Parietal lobe (tissue), 1 donor: ENCODE results near the gene MRPL38. TPM values are rescaled to one million over a fixed set of nuclear protein-coding genes. Genes with fewer than 3 reads are reported as not detected.

ENCODE experiments used
- total RNA-seq: library from RNA; depleted of rRNA; stranded (reverse); fragments of >200 nt; gene quantifications from one replicate; pipeline ENCODE4 v1.2.3, GENCODE V29; 2014

MRPL38 gene
- 37.9 TPM for total RNA-seq

DNA sequence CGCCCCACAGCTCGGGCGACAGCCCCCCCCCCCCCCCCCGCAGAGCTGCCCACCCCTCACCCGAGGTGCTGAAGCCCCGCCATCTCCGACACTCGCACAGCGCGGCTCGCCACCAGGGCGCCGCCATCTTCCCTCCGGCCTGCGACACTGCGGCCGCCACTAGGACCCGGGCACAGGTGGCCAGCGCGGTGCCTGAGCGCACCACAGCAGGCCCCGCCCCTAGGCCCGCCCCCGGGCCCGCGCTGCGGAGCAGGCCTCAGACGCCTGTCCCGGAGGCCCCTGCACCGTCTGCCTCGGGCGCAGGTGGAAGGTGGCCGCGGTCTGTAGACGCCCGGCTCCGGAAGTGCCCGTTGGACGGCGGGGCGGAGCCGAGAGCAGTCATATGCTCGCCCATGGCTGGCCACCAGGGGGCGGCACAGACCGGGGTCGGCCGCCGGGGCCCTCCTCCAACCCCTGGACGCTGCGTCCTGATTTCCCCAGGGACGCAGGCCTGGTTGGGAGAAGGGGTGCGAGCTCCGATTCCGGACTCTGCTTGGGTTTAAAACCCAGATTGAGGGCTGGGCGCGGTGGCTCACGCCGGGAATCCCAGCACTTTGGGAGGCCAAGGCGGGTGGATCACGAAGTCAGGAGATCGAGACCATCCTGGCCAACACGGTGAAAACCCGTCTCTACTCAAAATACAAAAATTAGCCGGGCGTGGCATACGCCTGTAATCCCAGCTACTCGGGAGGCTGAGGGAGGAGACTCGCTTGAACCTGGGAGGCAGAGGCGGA, at the start of gene MRPL38:
MRPL38 (minus strand) TSS at position 136 of the 773 bp plus-strand sequence; CDS start at position 127, 9 bp downstream.

DNA sequence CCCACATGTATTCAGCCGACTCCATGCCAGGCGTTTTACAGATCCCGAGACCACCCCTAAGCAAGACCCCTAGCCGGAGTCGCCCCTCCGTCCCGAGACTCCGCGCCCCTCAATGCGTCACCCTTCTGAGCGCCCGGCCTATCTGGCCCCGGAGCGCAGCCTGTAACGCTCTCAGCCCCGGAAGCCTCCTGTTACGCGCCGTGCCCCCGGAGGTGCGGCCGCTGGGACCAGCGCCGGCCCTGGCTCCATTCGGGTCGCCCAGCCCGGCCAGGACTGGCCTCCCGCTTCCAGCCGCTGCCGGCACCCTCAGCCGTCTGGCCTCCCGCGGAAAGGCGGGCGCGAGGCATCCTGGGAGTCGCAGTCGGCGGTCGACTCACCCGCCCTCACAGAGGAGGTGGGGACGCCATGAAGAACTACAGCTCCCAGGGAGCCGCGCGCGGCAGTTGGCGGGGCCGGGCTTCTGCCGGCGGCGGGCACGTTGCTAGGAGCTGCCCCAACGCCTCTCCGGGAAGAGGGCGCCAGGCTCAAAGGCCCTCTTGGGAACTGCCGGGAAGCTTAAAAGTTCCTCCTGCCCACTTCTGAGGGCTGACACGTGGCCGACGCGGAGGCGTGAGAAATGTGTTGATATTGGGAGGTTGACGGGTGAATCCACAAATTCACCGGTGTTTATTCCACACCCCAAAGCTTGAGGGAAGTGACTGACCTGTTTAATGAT, 36.2 kb upstream of the MRPL38 start, which contains the start of gene FBF1:
FBF1 (minus strand) TSS at position 316 of the 715 bp plus-strand sequence. CDS start 2,893 bp downstream, outside the sequence.

DNA sequence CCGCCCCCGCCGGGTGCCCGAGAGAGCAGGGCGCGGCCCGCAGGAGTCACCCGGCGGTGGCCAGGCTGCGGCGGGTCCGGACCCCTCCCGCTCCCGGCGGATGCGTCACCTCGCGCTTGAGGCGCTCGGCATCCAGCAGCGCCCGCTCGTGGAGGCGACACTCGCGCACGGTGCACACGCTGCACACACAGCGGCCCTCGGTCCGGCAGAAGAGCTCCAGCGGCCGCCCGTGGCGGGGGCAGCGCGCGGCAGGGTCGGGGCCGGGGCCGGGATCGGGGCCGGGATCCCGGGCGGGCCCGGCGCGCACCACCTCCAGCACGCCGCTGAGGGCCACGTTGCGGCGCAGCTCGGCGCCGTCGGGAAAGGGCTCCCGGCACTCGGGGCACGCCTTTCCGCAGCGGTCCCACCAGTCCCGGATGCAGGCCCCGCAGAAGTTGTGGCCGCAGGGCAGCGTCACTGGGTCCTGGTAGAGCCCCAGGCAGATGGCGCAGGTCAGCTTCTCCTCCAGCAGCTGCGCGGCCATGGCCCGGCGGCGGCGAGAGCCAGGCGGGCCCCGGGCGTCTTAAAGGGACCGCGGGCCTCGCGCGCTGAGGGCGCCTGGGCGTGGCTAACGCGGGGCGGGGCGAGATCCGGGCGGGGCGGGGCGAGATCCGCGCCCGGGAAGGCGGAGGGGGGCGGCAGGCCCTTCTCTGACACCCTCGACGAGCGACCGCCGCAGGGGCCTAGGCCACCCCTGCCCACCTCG, 8.1 kb downstream of the MRPL38 start, which contains the start of gene TRIM65:
TRIM65 (minus strand) TSS at position 537 of the 745 bp plus-strand sequence; CDS start at position 523, 14 bp downstream.

DNA sequence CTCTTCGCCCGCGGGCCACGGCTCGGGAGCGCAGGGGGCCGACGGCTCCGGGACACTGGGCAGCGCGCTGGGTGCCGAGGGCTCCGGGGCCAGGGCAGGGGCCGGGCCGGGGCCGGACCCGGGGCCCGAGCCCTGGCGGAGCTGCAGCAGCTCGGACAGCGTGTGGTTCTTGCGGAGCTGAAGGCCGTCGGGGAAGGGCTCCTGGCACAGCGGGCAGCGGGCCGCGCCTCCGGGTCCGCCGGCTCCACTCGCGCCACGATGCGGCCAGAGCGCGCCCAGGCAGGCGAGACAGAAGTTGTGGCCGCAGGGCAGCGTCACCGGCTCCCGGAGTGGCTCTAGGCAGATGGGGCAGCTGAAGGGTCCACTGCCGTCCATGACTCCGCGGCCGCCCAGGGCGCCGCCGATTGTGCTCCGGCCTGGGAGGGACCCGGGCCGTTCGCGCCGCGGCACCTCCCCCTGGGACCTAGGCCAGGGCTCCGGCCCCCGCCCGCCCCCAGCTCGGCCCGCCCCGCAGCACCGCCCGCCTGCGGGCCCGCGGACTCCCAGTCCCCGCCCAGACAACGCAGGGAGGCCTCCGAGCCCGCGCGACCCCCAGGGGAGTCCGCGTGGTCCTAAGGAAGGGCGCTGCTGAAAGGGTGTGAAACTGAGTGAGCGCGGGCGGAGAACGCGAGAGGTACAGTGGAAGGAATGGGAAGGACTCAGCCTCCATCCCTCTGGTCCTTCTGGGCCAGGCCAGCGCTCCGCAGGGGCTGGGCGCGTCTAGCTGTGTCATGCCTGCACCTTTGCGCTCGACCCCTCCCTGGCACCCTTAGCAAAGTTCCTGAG, 26.3 kb downstream of the MRPL38 start, which contains the start of gene TRIM47:
TRIM47 (minus strand) TSS at position 408 of the 825 bp plus-strand sequence; CDS start at position 375, 33 bp downstream.

DNA sequence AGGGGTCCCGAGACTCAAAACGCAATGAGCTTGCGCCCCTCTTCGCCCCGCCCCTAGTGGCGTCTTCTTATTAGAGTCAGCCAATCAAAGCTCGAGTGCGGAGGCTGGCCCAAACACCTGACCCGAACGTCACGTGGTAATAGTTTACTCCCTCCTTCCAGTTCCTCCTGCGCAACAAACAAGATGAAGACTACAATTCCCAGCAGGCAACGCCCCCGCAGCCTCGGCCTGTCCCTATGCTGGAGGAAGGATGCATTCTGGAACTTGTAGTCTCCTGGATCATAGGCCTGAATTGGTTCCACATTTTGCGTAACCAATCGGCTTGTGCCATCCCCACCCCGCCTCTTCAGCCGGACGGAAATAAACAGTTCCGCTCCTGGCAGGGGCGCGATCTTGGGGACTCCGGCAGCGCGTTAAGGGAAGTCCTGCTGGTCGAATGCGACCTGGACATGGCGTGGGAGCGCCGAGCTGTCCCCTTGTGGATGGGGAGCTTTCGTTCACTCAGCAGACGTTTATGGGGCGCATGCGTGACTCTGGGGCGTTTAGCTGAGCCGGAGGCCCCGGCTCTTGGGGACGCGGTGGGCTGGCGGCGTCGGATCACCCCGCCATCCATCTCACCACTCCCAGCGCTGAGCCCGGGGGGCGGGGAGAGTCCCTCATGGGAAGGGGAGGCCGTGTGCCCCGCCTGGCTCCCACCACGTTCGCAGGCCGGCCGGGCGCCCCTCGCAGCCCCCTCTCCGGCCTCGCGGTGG, 49.2 kb downstream of the MRPL38 start, which contains the start of gene WBP2:
WBP2 (minus strand) TSS at position 26 of the 752 bp plus-strand sequence. CDS start 38 bp downstream, outside the sequence.

Other genes starting within 250 kb of the MRPL38 start
- gene RECQL5, start 237.7 kb downstream of the MRPL38 start, total RNA-seq: 21.3 TPM
- gene SAP30BP, start 237.5 kb downstream of the MRPL38 start, total RNA-seq: 64.8 TPM
- 2.5 TPM for gene ITGB4, start 183.4 kb downstream of the MRPL38 start, total RNA-seq
- gene GALK1, start 139.7 kb downstream of the MRPL38 start, total RNA-seq: 9.4 TPM
- gene UNK, start 120.1 kb downstream of the MRPL38 start, total RNA-seq: 83.6 TPM
- gene UNC13D, start 60.5 kb downstream of the MRPL38 start, total RNA-seq: 0.94 TPM
- gene WBP2, start 49.5 kb downstream of the MRPL38 start, total RNA-seq: 51.6 TPM
- 10.3 TPM for gene TRIM47, start 26.3 kb downstream of the MRPL38 start, total RNA-seq
- gene TRIM65, start 7.9 kb downstream of the MRPL38 start, total RNA-seq: 12.2 TPM
- 25.4 TPM for gene FBF1, start 36.2 kb upstream of the MRPL38 start, total RNA-seq
- gene ACOX1, start 74.3 kb upstream of the MRPL38 start, total RNA-seq: 81.4 TPM
- 13.5 TPM for gene TEN1, start 74.4 kb upstream of the MRPL38 start, total RNA-seq
- 3.1 TPM for gene CDK3, start 96.0 kb upstream of the MRPL38 start, total RNA-seq
- not detected for gene EVPL, start 122.4 kb upstream of the MRPL38 start, total RNA-seq
- gene SRP68, start 167.6 kb upstream of the MRPL38 start, total RNA-seq: 28.2 TPM
- not detected for gene GALR2, start 169.9 kb upstream of the MRPL38 start, total RNA-seq
- not detected for gene ZACN, start 174.3 kb upstream of the MRPL38 start, total RNA-seq
- 193 TPM for gene EXOC7, start 198.9 kb upstream of the MRPL38 start, total RNA-seq
- 3.8 TPM for gene FOXJ1, start 236.4 kb upstream of the MRPL38 start, total RNA-seq